Bronchial epithelial cell (primary cell): ENCODE measurements around the gene CRYZ. TPM values are rescaled to one million over a fixed set of nuclear protein-coding genes. Genes with fewer than 3 reads are reported as not detected.
"Not testable (repeated sequence)": the region's sequence is repeated elsewhere in the genome, so short reads cannot be mapped to it uniquely, and the experiment has no call there.

ENCODE experiments used
- DNase-seq: peaks from one replicate; pipeline ENCODE4 v3.0.0-alpha.2; 2010; ENCODE audit warnings: low read depth
- FAIRE-seq: peaks from 2 replicates; lab custom pipeline; 2011; peaks lifted over from hg19 to GRCh38; lab: Jason Lieb, UNC
- H3K27me3 ChIP-seq: 2 replicates; pipeline ENCODE4 v1.5.1; 2011; ENCODE audit warnings: low read length; ENCODE audit not compliant: control insufficient read depth, insufficient read depth
- H3K36me3 ChIP-seq: 2 replicates; pipeline ENCODE4 v1.5.1; 2011; ENCODE audit warnings: low read length; ENCODE audit not compliant: control insufficient read depth, insufficient read depth
- H3K4me3 ChIP-seq: 2 replicates; pipeline ENCODE4 v1.5.1; 2011; ENCODE audit warnings: mild to moderate bottlenecking, low read depth, low read length, control low read depth
- CTCF ChIP-seq: IDR thresholded peaks from 2 replicates; pipeline ENCODE4 v1.5.1; 2011; ENCODE audit warnings: mild to moderate bottlenecking, moderate library complexity, low read length, control low read depth, inconsistent platforms; ENCODE audit not compliant: insufficient read depth, severe bottlenecking
- total RNA-seq: library from RNA; depleted of rRNA; stranded (reverse); fragments of >200 nt; gene quantifications from 2 replicates; pipeline ENCODE4 v1.2.1, GENCODE V29; 2014

Gene CRYZ
- total RNA-seq, 1 donor from 2014 or later = 32.9 TPM

GRCh38 chr1:74733604-74734484 lies 994 bp upstream of the CRYZ start:
- peak; percentile 64 for TF ChIP-seq CTCF
- DNase-seq (peak; percentile 75), FAIRE-seq (no peak)
- peaks cover 3% of the 10 kb centered on the region for H3K36me3 ChIP-seq
- no peaks in the 10 kb centered on the region for H3K27me3 ChIP-seq
- H3K4me3 ChIP-seq = peak overlapping the region; percentile 49

- H3K4me3 ChIP-seq = peak overlapping the region; percentile 49
- not testable (repeated sequence) for FAIRE-seq, H3K27me3 ChIP-seq, H3K36me3 ChIP-seq, DNase-seq
Observed at GRCh38 chr1:74732071-74732946, 541 bp downstream of the CRYZ start.

- Histone ChIP-seq H3K36me3 (no peaks in the 10 kb centered on the region), H3K4me3 (no peak overlapping the region), H3K27me3 (no peaks in the 10 kb centered on the region)
- DNase-seq (peak; percentile 21), FAIRE-seq (no peak)
- no peak for TF ChIP-seq CTCF
Observed at GRCh38 chr1:74731399-74732052, 1.3 kb downstream of the CRYZ start.

- Histone ChIP-seq H3K4me3 (no peak overlapping the region), H3K36me3 (no peaks in the 10 kb centered on the region), H3K27me3 (no peaks in the 10 kb centered on the region)
- FAIRE-seq = no peak
- no peak for TF ChIP-seq CTCF
- peak; percentile 22 for DNase-seq
Observed at GRCh38 chr1:74729741-74730478, 2.9 kb downstream of the CRYZ start.

- DNase-seq (no peak), FAIRE-seq (no peak)
- no peak for TF ChIP-seq CTCF
- no peaks in the 10 kb centered on the region for H3K36me3 ChIP-seq
- H3K4me3 ChIP-seq = no peak overlapping the region
- no peaks in the 10 kb centered on the region for H3K27me3 ChIP-seq
Observed at GRCh38 chr1:74728736-74729135, 4.1 kb downstream of the CRYZ start.
